Urinary bladder (tissue), 4 donors: ENCODE data around the gene THADA. TPM values are rescaled to one million over a fixed set of nuclear protein-coding genes. Genes with fewer than 3 reads are reported as not detected.
"Not testable (repeated sequence)": the region's sequence is repeated elsewhere in the genome, so short reads cannot be mapped to it uniquely, and the experiment has no call there.

Source experiments
- DNase-seq: peaks from one replicate; pipeline ENCODE4 v3.0.0-alpha.2; 2015; ENCODE audit errors: extremely low spot score
- H3K27ac ChIP-seq: one replicate; pipeline ENCODE4 v1.5.1; 2013; ENCODE audit warnings: low read depth, mild to moderate bottlenecking, moderate library complexity
- H3K36me3 ChIP-seq: one replicate; pipeline ENCODE4 v1.6.1; 2013; ENCODE audit warnings: mild to moderate bottlenecking, moderate library complexity; ENCODE audit not compliant: insufficient read depth
- H3K4me1 ChIP-seq: one replicate; pipeline ENCODE4 v1.6.1; 2013; ENCODE audit warnings: mild to moderate bottlenecking, moderate library complexity; ENCODE audit not compliant: insufficient read depth
- H3K4me3 ChIP-seq: one replicate; pipeline ENCODE4 v1.5.1; 2013; ENCODE audit warnings: low read depth, low read length
- whole genome bisulfite sequencing: extraction: QIAGEN DNeasy Blood & Tissue Kit; methylation state at CpG from one replicate; pipeline ENCODE4 v1.1.7; 2013; 5-methylcytosine and 5-hydroxymethylcytosine counted together
- polyA plus RNA-seq: library from polyadenylated mRNA; stranded (reverse); fragments of 200-250 nt; gene quantifications from one replicate; pipeline ENCODE4 v1.2.3, GENCODE V29; 2013
- total RNA-seq: library from RNA; depleted of rRNA; stranded (reverse); fragments of >200 nt; gene quantifications from one replicate; pipeline ENCODE4 v1.2.3, GENCODE V29; 2014
- donor health status: healthy with polysubstance abuse.
- donor health status: healthy.

Gene THADA
- total and polyA plus RNA-seq, 2 donors: 12.2 to 71.6 TPM

DNA sequence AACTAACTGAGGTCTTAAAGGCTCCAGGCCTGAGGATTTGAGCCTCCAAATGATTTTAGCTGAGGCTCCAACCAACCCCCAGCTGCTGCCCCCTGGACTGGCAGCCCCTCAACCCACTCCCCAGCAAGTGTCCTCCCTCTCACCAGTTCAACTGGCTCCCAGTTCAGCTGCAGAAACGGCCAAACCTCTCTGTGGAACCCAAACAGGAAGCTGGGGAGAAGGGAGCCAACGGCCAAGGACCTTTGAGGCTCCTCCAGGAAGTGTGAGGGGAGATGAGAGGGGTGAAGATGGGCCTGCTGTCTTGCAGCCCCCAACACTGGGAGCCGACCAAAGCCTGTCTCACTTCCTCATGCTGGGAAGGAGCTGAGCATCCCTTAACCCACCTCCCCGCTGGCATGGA, 394.3 kb downstream of the THADA start:
- no peak for DNase-seq
- 66% methylated on average over 4 of the region's 4 CpGs for WGBS
- Histone ChIP-seq H3K4me1 (no peaks in the 10 kb centered on the region), H3K27ac (no peak overlapping the region), H3K4me3 (no peak overlapping the region), H3K36me3 (no peaks in the 10 kb centered on the region)

GRCh38 chr2:43201016-43201415, 394.8 kb downstream of the THADA start:
- no peak overlapping the region for H3K27ac ChIP-seq
- WGBS: 97% methylated on average over 7 of the region's 7 CpGs
- H3K4me1 ChIP-seq: no peaks in the 10 kb centered on the region
- H3K36me3 ChIP-seq: no peaks in the 10 kb centered on the region
- DNase-seq: no peak
- no peak overlapping the region for H3K4me3 ChIP-seq

DNA sequence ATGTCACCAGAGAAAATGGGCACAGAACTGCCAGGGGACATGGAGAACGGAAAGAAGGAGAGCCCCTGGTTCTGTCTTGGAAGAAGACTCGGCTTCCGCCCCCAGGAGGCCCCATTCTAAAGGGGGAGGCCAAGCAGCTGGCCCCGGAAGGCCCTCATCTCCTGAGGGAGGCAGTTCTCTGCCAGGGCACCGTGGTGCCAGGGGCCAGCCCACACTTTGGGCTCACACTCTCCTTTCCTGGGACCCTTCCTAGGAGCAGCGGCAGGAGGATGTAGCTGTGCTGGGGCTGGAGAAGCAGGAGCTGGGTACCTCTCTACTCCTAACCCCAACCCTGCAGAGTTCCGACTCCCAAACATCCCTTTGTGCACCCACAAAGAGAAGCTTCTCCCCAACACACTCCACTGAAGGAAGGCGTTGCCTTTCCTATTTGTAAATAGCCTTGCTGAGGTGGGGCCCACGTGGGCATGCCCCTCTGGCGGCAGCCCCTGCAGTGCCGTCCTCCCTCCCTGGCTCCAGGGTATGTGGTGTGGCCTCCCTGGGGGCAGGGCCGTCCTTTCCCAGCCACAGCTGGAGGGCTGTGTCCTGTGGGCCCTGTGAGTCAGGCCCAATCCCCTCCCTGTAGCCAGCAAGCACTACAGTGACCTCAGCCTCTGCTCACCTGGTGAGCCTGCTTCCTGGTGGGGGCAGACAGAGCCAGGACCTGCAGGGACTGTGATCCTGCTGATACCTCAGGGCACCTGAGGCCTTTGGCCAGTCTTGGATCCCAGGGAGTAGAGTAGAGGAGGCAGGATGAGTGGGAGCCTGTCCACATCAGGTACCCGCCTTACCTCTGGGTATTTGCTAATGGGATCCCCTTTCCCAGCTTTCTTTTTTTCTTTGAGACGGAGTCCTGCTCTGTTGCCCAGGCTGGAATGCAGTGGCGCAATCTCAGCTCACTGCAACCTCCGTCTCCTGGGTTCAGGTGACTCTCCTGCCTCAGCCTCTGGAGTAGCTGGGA, 396.0 kb downstream of the THADA start:
- no peaks in the 10 kb centered on the region for H3K4me1 ChIP-seq
- no peak overlapping the region for H3K4me3 ChIP-seq
- DNase-seq: no peak
- no peaks in the 10 kb centered on the region for H3K36me3 ChIP-seq
- WGBS: 83% methylated on average over 16 of the region's 16 CpGs
- no peak overlapping the region for H3K27ac ChIP-seq

GRCh38 chr2:43198263-43198662, 397.6 kb downstream of the THADA start:
- Histone ChIP-seq H3K4me1 (no peaks in the 10 kb centered on the region), H3K36me3 (no peaks in the 10 kb centered on the region), H3K4me3 (no peak overlapping the region), H3K27ac (no peak overlapping the region)
- WGBS: 99% methylated on average over 6 of the region's 6 CpGs
- no peak for DNase-seq

DNA sequence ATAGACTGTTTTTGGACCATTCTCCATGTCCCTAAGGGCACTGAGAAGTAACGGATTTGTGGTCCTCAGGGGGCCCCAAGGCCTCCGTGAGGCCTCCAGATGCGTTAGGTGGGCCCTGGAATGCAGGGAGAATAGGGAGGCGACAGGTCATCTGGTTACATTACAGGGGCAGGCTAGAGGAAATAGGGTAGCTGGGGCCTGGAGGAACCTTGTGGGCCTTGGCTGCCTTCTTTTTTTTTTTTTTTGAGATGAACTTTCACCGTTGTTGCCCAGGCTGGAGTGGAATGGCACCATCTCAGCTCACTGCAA, 398.3 kb downstream of the THADA start:
- WGBS: 90% methylated on average over 5 of the region's 5 CpGs
- no peak overlapping the region for H3K27ac ChIP-seq
- no peaks in the 10 kb centered on the region for H3K36me3 ChIP-seq
- DNase-seq: no peak
- H3K4me3 ChIP-seq: no peak overlapping the region
- H3K4me1 ChIP-seq: no peaks in the 10 kb centered on the region

DNA sequence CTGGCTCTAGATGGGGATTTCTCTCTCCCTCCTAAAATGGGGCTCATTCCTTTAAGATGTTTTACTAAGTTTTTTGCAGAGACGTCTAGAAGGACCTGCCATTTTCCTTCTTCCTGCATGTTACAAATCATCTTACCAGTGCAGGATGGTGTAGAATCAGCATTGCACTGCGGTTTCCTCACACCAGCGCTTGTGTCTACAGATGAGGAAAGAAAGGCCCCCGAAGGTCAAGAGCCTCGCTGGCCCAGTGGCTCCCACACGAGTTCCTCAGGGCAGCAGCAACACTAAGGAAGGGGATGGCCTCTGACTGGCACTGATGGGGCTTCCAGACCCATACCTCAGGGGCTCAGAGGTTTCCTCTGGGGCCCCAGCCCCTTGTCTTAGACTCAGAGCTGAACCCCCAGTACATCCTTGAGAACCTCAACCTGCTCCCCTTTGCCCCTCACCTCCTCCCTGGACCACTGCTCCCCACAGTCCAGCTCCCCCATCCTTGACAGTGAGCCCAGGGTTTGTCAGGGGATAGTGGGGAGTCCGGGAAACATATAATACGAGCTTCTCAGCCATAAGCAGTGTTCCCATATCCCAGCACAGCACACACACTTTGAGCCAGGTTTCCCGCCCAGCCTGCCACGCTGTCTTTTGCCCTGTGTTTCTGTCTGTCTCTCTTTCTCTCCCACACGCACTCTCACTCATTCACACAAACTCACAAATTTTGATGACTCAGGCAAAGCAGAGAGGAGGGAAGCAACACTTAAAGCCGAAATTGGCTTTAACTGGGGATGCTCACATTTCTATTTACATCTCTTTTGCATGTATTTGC, 398.9 kb downstream of the THADA start:
- WGBS: 75% methylated on average over 12 of the region's 12 CpGs
- H3K4me1 ChIP-seq: no peaks in the 10 kb centered on the region
- no peak for DNase-seq
- H3K4me3 ChIP-seq: no peak overlapping the region
- H3K36me3 ChIP-seq: no peaks in the 10 kb centered on the region
- H3K27ac ChIP-seq: no peak overlapping the region

DNA sequence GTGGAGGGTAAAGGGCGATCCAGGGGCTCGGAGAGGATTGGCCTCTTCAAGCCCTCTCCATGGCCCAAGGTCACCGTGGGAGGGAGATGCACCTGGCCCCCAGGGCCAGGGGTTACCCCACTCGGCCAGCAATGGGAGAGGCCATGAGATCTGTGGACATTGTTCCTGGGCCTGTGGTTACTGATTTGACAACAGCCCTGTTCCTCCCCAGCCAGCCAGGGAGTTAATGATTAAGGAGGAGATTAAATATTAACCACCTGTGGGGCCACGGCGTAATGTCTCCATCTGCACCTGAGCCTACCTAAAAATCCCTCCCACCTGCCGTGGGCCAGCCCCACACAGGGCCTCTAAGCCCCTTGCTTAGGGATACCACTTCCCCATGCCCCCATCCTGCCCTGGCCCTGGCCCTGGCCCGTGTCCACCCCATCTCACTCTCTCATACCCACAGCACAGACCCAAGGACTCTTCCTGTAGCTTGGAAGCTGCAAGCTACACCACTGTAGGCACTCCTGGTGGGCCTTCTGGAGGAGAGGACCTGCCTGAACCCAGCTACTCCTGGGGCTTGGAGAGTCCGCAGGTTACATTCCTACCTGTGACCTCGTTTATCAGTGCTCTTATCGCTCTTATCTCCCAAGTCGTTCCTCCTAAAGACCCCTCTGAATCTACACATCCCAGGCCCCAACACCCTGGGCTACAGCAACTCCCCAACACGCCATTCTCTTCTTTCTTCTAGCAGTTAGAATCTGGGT, 401.5 kb downstream of the THADA start:
- Histone ChIP-seq H3K27ac (peak overlapping the region; percentile 53), H3K4me1 (no peaks in the 10 kb centered on the region), H3K4me3 (no peak overlapping the region), H3K36me3 (no peaks in the 10 kb centered on the region)
- DNase-seq: no peak
- 78% methylated on average over 13 of the region's 13 CpGs for WGBS

DNA sequence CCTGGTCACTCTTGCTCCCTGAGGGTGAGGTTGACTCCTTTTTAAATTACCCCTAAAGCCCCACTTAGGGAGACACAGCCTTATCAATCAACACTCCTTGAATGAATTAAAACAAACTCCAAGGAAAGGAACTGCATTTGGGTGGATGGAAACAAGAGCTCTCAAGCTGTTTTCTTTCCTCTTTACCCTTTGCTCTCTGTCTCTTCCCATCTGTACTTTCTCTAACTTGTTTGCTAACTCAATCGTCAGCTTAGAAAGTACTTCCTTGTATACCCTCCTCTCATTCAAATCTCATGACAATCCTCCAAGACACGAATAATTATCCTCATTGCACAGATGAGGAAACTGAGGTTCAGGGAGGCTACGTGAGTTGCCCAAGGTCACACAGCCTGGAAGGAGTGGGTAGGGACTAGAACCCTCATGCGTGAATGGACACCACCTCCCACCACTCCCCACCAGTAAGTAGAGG, 402.2 kb downstream of the THADA start:
- Histone ChIP-seq H3K36me3 (no peaks in the 10 kb centered on the region), H3K27ac (peak overlapping the region; percentile 53), H3K4me1 (no peaks in the 10 kb centered on the region), H3K4me3 (no peak overlapping the region)
- WGBS: 83% methylated on average over 4 of the region's 4 CpGs
- no peak for DNase-seq

- no peaks in the 10 kb centered on the region for H3K4me1 ChIP-seq
- H3K4me3 ChIP-seq: no peak overlapping the region
- no peak for DNase-seq
- 92% methylated on average over 12 of the region's 12 CpGs for WGBS
- no peaks in the 10 kb centered on the region for H3K36me3 ChIP-seq
- no peak overlapping the region for H3K27ac ChIP-seq
Measured at GRCh38 chr2:43192744-43193651, 402.8 kb downstream of the THADA start.

DNA sequence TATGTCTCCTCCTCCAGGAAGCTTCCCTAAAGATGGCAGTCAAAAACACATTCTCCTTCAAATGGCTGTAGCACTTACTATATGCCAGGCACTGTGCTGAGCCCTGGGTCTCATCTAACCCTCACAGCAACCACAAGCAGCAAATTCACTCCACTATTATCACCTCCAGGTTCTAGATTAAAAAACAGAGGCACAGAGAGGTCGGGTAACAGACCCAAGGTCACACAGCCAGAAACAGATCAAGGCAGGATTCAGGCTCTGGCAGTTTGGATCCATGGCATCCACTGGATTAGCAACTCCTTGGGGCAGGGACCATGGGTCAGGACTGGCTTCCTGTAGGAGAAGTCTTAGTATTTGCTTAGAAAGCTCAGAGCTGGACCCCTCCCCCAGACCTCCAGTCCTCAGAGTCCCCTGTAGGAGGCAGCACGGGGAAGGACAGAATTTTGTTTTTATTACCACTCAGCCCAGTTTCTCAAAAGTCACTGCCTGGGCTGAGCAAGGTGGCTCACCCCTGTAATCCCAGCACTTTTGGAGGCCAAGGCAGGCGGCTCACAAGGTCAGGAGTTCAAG, 403.8 kb downstream of the THADA start:
- Histone ChIP-seq H3K4me1 (no peaks in the 10 kb centered on the region), H3K27ac (no peak overlapping the region), H3K36me3 (no peaks in the 10 kb centered on the region), H3K4me3 (no peak overlapping the region)
- 87% methylated on average over 3 of the region's 3 CpGs for WGBS
- DNase-seq: no peak

DNA sequence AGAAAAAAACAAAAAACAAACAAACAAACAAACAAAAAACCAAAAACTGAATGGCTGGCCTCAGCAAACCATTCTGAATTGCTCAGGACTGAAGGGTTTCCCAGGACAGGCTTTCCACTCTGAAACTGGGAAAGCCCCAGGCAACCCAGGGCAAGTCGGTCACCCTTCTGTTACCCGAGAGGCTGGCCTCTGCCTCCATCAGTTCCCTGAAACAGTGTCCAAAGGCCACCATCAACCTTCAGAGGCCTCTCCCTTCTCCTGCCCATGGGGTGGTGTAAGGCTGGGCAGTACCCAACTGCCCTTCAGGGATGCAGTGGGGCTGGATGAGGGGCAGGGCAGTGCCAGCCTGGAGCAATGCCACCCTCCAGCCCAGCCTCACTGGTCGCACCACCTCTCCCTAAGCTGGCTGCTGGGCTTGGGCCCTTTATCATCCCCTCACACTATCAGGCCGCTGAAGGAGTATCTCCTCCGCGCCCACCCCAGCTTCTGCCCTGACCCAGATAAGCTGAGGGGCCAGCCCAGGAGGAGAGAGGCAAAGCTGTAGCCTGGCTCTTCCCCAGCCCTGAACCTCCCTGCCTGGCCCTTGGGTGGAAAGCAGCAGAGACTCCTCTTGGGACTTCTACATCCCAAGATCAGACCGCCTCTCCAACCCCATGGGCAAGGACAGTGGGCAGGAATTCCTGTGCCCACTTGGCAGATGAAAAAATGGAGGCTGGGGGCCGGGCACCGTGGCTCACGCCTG, 405.4 kb downstream of the THADA start:
- DNase-seq: no peak
- no peak overlapping the region for H3K27ac ChIP-seq
- H3K4me1 ChIP-seq: no peaks in the 10 kb centered on the region
- WGBS: 95% methylated on average over 10 of the region's 10 CpGs
- H3K36me3 ChIP-seq: no peaks in the 10 kb centered on the region
- H3K4me3 ChIP-seq: no peak overlapping the region

GRCh38 chr2:43189861-43190260, 406.0 kb downstream of the THADA start:
- H3K27ac ChIP-seq, H3K36me3 ChIP-seq, H3K4me1 ChIP-seq, DNase-seq, H3K4me3 ChIP-seq: not testable (repeated sequence)
- 96% methylated on average over 7 of the region's 7 CpGs for WGBS
